Stomach (tissue), 9 donors: ENCODE data around the gene EOGT. TPM values are rescaled to one million over a fixed set of nuclear protein-coding genes. Genes with fewer than 3 reads are reported as not detected.

Experiments
- DNase-seq, 2 donors: peaks; one replicate each; pipeline versions ENCODE4 v3.0.0 to v3.0.0-alpha.2; 2013 to 2019
- H3K27ac ChIP-seq, 5 donors: fragments of 200-600 bp in 4 of 5; sonication (generic) in 4 of 5; one replicate each; pipeline ENCODE4 v1.5.1; 2013 to 2019; ENCODE audit warnings: mild to moderate bottlenecking in 1 of 5, moderate library complexity in 1 of 5
- H3K27me3 ChIP-seq, 3 donors: fragments of 200-600 bp; sonication (generic); one replicate each; pipeline ENCODE4 v1.5.1; 2017 to 2019; ENCODE audit warnings: mixed run types in 1 of 3
- H3K36me3 ChIP-seq, 4 donors: fragments of 200-600 bp; sonication (generic); 1 replicate in 3 of 4; 2 replicates in 1 of 4; pipeline ENCODE4 v1.5.1; 2016 to 2019
- H3K4me1 ChIP-seq, 4 donors: fragments of 200-600 bp; sonication (generic); one replicate each; pipeline ENCODE4 v1.5.1; 2016 to 2019
- H3K4me3 ChIP-seq, 4 donors: fragments of 200-600 bp; sonication (generic) in 3 of 4; one replicate each; pipeline ENCODE4 v1.5.1; 2016 to 2019; ENCODE audit warnings: mild to moderate bottlenecking in 1 of 4
- H3K9me3 ChIP-seq, 4 donors: fragments of 200-600 bp; sonication (generic); one replicate each; pipeline ENCODE4 v1.5.1; 2016 to 2019
- CTCF ChIP-seq, 7 experiments: fragments of 450-650 bp in 4 of 7; fragments of 200-600 bp in 3 of 7; sonication (generic) in 3 of 7; IDR thresholded peaks; one replicate each; pipeline ENCODE4 v1.5.1; 2016 to 2019; ENCODE audit warnings: antibody characterized with exemption in 7 of 7, control low read depth in 2 of 7, mild to moderate bottlenecking in 1 of 7
- EP300 ChIP-seq: sonication (generic); formaldehyde crosslinking; IDR thresholded peaks from one replicate; pipeline ENCODE4 v1.6.1; 2017; ENCODE audit warnings: antibody characterized with exemption
- POLR2A ChIP-seq, 4 donors: fragments of 450-650 bp; IDR thresholded peaks; one replicate each; pipeline ENCODE4 v1.6.1; 2016; ENCODE audit warnings: antibody characterized with exemption in 4 of 4, control low read depth in 2 of 4, mild to moderate bottlenecking in 1 of 4, moderate library complexity in 1 of 4
- POLR2AphosphoS5 ChIP-seq, 3 donors: sonication (generic); formaldehyde crosslinking; IDR thresholded peaks; one replicate each; pipeline ENCODE4 v1.6.1; 2016; ENCODE audit warnings: antibody characterized with exemption in 3 of 3
- WGBS, 5 donors: extraction: QIAGEN DNeasy Blood & Tissue Kit in 3 of 5; methylation state at CpG; one replicate each; pipeline versions ENCODE4 v1.1.5 to v1.1.7; 2013 to 2018; 5-methylcytosine and 5-hydroxymethylcytosine counted together
- intact Hi-C: fragments of 100-400 bp; cut with DNase I; formaldehyde crosslinking; loops from one replicate; pipeline ENCODE4 v1.15.1; 2023; ENCODE audit warnings: low total_unique reads
- polyA plus RNA-seq, 3 donors: library from polyadenylated mRNA; stranded (reverse); fragments of 200-250 nt; gene quantifications; one replicate each; pipeline ENCODE4 v1.2.3, GENCODE V29; 2013
- total RNA-seq, 5 donors: library from RNA; depleted of rRNA; stranded (reverse); fragments of >200 nt; gene quantifications; one replicate each; pipeline versions ENCODE4 v1.1.0 to v1.2.3, GENCODE V29; 2014 to 2016
- donor health status: healthy with polysubstance abuse.
- donor health status: Bipolar disorder and iron deficiency.
- donor health status: healthy.

The EOGT gene
- total and polyA plus RNA-seq, 8 donors = 4.6 to 80.5 (median 19.2) TPM

- Histone ChIP-seq H3K9me3 (no peaks in the 10 kb centered on the region), H3K4me1 (peaks cover 7 to 51% (median 23%) of the 10 kb centered on the region in 4 donors), H3K27me3 (no peaks in the 10 kb centered on the region), H3K36me3 (peaks cover 32 to 87% (median 82%) of the 10 kb centered on the region in 4 donors), H3K4me3 (no peak overlapping the region), H3K27ac (no peak overlapping the region)
- WGBS, 5 donors = 89 to 94% (median 91%) methylated on average over 2 of the region's 2 CpGs
- no peak for DNase-seq
- intact Hi-C loops = no loop called here
- TF ChIP-seq POLR2AphosphoS5 (IDR thresholded peaks at IDR 0.05) (no peak), CTCF (IDR thresholded peaks at IDR 0.05) (no peak), POLR2A (IDR thresholded peaks at IDR 0.05) (no peak), EP300 (no peak)
Observed at GRCh38 chr3:69044608-69045007, 31.1 kb upstream of the EOGT start.

GRCh38 chr3:69033470-69033869 is 20.0 kb upstream of the EOGT start:
- no peak for DNase-seq
- Histone ChIP-seq H3K27me3 (no peaks in the 10 kb centered on the region), H3K27ac (no peak overlapping the region), H3K4me3 (no peak overlapping the region), H3K4me1 (no peaks in the 10 kb centered on the region), H3K36me3 (peaks cover 76 to 99% (median 98%) of the 10 kb centered on the region in 4 donors), H3K9me3 (no peaks in the 10 kb centered on the region)
- WGBS, 5 donors = 82 to 93% (median 90%) methylated on average over 7 of the region's 7 CpGs
- intact Hi-C loops = no loop called here
- no peak for TF ChIP-seq POLR2AphosphoS5 (IDR thresholded peaks at IDR 0.05)
- TF ChIP-seq CTCF (IDR thresholded peaks at IDR 0.05) = no peak
- no peak for TF ChIP-seq POLR2A (IDR thresholded peaks at IDR 0.05)
- TF ChIP-seq EP300 = no peak

DNA sequence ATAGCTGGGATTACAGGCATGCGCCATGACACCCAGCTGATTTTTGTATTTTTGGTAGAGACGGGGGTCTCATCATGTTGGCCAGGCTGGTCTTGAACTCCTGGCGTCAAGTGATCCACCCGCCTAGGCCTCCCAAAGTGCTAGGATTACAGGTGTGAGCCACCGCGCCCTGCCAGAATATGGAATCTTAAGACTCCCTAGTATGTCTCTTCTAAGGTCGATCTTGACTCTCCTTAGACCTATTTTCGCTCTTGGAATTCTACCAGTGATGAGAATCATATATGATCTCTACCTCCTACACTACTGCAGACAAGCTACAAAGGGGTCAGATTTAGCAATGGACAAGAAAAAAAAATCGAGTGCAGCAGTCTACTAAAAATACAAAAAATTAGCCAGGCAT is 19.3 kb upstream of the EOGT start:
- Histone ChIP-seq H3K9me3 (no peaks in the 10 kb centered on the region), H3K4me1 (no peaks in the 10 kb centered on the region), H3K4me3 (no peak overlapping the region), H3K27me3 (no peaks in the 10 kb centered on the region), H3K27ac (no peak overlapping the region), H3K36me3 (peaks cover 68 to 99% (median 98%) of the 10 kb centered on the region in 4 donors)
- no peak for DNase-seq
- WGBS, 5 donors = 96 to 99% (median 97%) methylated on average over 9 of the region's 9 CpGs
- intact Hi-C loops = no loop called here
- no peak for TF ChIP-seq EP300
- TF ChIP-seq POLR2A (IDR thresholded peaks at IDR 0.05) = no peak
- TF ChIP-seq POLR2AphosphoS5 (IDR thresholded peaks at IDR 0.05) = no peak
- TF ChIP-seq CTCF (IDR thresholded peaks at IDR 0.05) = no peak

DNA sequence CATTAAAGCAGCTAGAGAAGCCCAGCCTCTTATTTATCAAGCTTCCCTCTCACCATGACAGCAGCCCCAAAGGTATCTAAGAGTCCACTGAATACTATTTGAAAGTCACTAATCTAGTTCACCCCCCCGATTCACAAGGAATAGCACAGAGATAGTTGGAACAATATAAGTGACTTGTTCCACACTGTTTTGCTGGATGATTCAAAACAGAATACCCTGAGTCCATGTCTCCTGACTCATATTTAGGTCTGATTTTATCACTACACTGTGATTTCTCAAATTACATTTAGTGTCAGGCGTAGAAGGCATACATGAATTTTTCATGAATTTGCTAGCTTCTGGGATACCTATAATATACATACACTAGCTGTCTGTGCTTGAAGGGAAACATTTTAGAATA is 18.7 kb upstream of the EOGT start:
- TF ChIP-seq CTCF (IDR thresholded peaks at IDR 0.05) = no peak
- TF ChIP-seq POLR2A (IDR thresholded peaks at IDR 0.05) = no peak
- TF ChIP-seq EP300 = no peak
- TF ChIP-seq POLR2AphosphoS5 (IDR thresholded peaks at IDR 0.05) = no peak
- DNase-seq = no peak
- intact Hi-C loops = no loop called here
- no peaks in the 10 kb centered on the region for H3K27me3 ChIP-seq
- H3K9me3 ChIP-seq = no peaks in the 10 kb centered on the region
- H3K27ac ChIP-seq = no peak overlapping the region
- H3K4me1 ChIP-seq = no peaks in the 10 kb centered on the region
- no peak overlapping the region for H3K4me3 ChIP-seq
- peaks cover 66 to 99% (median 98%) of the 10 kb centered on the region in 4 donors for H3K36me3 ChIP-seq
- WGBS, 5 donors = 84 to 96% (median 92%) methylated on average over 2 of the region's 2 CpGs
